ENCODE measurements around the gene NEDD4.

NEDD4 gene

GRCh38 chr15:55909036-55909811, 84.2 kb downstream of the NEDD4 start:
- Histone ChIP-seq H3K27me3 (ENCODE audit: insufficient read depth, poor library complexity, severe bottlenecking) (no peaks in the 10 kb centered on the region), H3K9me3 (ENCODE audit: severe bottlenecking) (no peaks in the 10 kb centered on the region), H3K4me1 (ENCODE audit: insufficient read depth, poor library complexity, severe bottlenecking) (peaks cover 63% of the 10 kb centered on the region), H3K36me3 (ENCODE audit: low read depth) (peaks cover 13% of the 10 kb centered on the region), H3K4me3 (ENCODE audit: severe bottlenecking) (no peak overlapping the region), H3K27ac (ENCODE audit: poor library complexity, severe bottlenecking) (peak overlapping the region; percentile 98)
- TF ChIP-seq, protein P1, sequence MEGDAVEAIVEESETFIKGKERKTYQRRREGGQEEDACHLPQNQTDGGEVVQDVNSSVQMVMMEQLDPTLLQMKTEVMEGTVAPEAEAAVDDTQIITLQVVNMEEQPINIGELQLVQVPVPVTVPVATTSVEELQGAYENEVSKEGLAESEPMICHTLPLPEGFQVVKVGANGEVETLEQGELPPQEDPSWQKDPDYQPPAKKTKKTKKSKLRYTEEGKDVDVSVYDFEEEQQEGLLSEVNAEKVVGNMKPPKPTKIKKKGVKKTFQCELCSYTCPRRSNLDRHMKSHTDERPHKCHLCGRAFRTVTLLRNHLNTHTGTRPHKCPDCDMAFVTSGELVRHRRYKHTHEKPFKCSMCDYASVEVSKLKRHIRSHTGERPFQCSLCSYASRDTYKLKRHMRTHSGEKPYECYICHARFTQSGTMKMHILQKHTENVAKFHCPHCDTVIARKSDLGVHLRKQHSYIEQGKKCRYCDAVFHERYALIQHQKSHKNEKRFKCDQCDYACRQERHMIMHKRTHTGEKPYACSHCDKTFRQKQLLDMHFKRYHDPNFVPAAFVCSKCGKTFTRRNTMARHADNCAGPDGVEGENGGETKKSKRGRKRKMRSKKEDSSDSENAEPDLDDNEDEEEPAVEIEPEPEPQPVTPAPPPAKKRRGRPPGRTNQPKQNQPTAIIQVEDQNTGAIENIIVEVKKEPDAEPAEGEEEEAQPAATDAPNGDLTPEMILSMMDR (IDR thresholded peaks at IDR 0.05; ENCODE audit: poor library complexity, severe bottlenecking) = no peak
- DNase-seq (ENCODE audit: low spot score) (no peak), ATAC-seq (ENCODE audit: low read depth) (peak; percentile 41)

GRCh38 chr15:55907797-55908196, 85.6 kb downstream of the NEDD4 start:
- H3K36me3 ChIP-seq (ENCODE audit: low read depth) = peaks cover 19% of the 10 kb centered on the region
- ATAC-seq (ENCODE audit: low read depth) = peak; percentile 89
- peak overlapping the region; percentile 98 for H3K27ac ChIP-seq (ENCODE audit: poor library complexity, severe bottlenecking)

GRCh38 chr15:55902981-55903380, 90.4 kb downstream of the NEDD4 start:
- ATAC-seq (ENCODE audit: low read depth) (no peak), DNase-seq (ENCODE audit: low spot score) (no peak)
- TF ChIP-seq, protein P1 (IDR thresholded peaks at IDR 0.05; ENCODE audit: poor library complexity, severe bottlenecking) = no peak
- Histone ChIP-seq H3K27ac (ENCODE audit: poor library complexity, severe bottlenecking) (peak overlapping the region; percentile 98), H3K27me3 (ENCODE audit: insufficient read depth, poor library complexity, severe bottlenecking) (no peaks in the 10 kb centered on the region), H3K4me3 (ENCODE audit: severe bottlenecking) (no peak overlapping the region), H3K9me3 (ENCODE audit: severe bottlenecking) (no peaks in the 10 kb centered on the region), H3K4me1 (ENCODE audit: insufficient read depth, poor library complexity, severe bottlenecking) (peaks cover 47% of the 10 kb centered on the region), H3K36me3 (ENCODE audit: low read depth) (peaks cover 29% of the 10 kb centered on the region)

More at GRCh38 chr15:55907797-55908196, 85.6 kb downstream of the NEDD4 start:
- Histone ChIP-seq H3K9me3 (ENCODE audit: severe bottlenecking) (no peaks in the 10 kb centered on the region), H3K4me1 (ENCODE audit: insufficient read depth, poor library complexity, severe bottlenecking) (peaks cover 73% of the 10 kb centered on the region), H3K4me3 (ENCODE audit: severe bottlenecking) (no peak overlapping the region), H3K27me3 (ENCODE audit: insufficient read depth, poor library complexity, severe bottlenecking) (no peaks in the 10 kb centered on the region)
- TF ChIP-seq, protein P1 (IDR thresholded peaks at IDR 0.05; ENCODE audit: poor library complexity, severe bottlenecking) = no peak
- DNase-seq (ENCODE audit: low spot score) = peak; percentile 79

GRCh38 chr15:55900019-55900418, 93.4 kb downstream of the NEDD4 start:
- Histone ChIP-seq H3K27me3 (ENCODE audit: insufficient read depth, poor library complexity, severe bottlenecking) (no peaks in the 10 kb centered on the region), H3K4me3 (ENCODE audit: severe bottlenecking) (no peak overlapping the region), H3K9me3 (ENCODE audit: severe bottlenecking) (no peaks in the 10 kb centered on the region), H3K36me3 (ENCODE audit: low read depth) (peaks cover 25% of the 10 kb centered on the region), H3K4me1 (ENCODE audit: insufficient read depth, poor library complexity, severe bottlenecking) (peaks cover 65% of the 10 kb centered on the region), H3K27ac (ENCODE audit: poor library complexity, severe bottlenecking) (peak overlapping the region; percentile 99)
- ATAC-seq (ENCODE audit: low read depth) (no peak), DNase-seq (ENCODE audit: low spot score) (no peak)
- TF ChIP-seq, protein P1 (IDR thresholded peaks at IDR 0.05; ENCODE audit: poor library complexity, severe bottlenecking) = no peak

GRCh38 chr15:55899537-55899936, 93.9 kb downstream of the NEDD4 start:
- Histone ChIP-seq H3K4me1 (ENCODE audit: insufficient read depth, poor library complexity, severe bottlenecking) (peaks cover 66% of the 10 kb centered on the region), H3K27me3 (ENCODE audit: insufficient read depth, poor library complexity, severe bottlenecking) (no peaks in the 10 kb centered on the region), H3K9me3 (ENCODE audit: severe bottlenecking) (no peaks in the 10 kb centered on the region), H3K4me3 (ENCODE audit: severe bottlenecking) (no peak overlapping the region), H3K36me3 (ENCODE audit: low read depth) (peaks cover 23% of the 10 kb centered on the region), H3K27ac (ENCODE audit: poor library complexity, severe bottlenecking) (peak overlapping the region; percentile 99)
- no peak for ATAC-seq (ENCODE audit: low read depth)
- TF ChIP-seq, protein P1 (IDR thresholded peaks at IDR 0.05; ENCODE audit: poor library complexity, severe bottlenecking) = no peak
- no peak for DNase-seq (ENCODE audit: low spot score)

Data from RWPE2 (cell line).